K562 (cell line): ENCODE data around the gene GREB1. TPM values are rescaled to one million over a fixed set of nuclear protein-coding genes. Genes with fewer than 3 reads are reported as not detected.

Source experiments
- CAMTA2 ChIP-seq: fragments of 250-450 bp; sonication (Bioruptor Pico); conservative IDR thresholded peaks from 2 replicates; pipeline ENCODE4 v1.5.1; 2022
- EHMT2 ChIP-seq: fragments of 450-650 bp; IDR thresholded peaks from 2 replicates; pipeline ENCODE4 v1.6.1; 2018; ENCODE audit warnings: antibody characterized with exemption
- HNRNPK ChIP-seq: fragments of 200-400 bp; formaldehyde crosslinking; IDR thresholded peaks from one replicate; pipeline ENCODE4 v1.6.1; 2018; ENCODE audit warnings: mild to moderate bottlenecking, low read depth, low read length; ENCODE audit not compliant: poor library complexity, severe bottlenecking
- KLF16 ChIP-seq: IDR thresholded peaks from 2 replicates; pipeline ENCODE4 v1.6.1; 2016; ENCODE audit warnings: antibody characterized with exemption
- MEIS2 ChIP-seq: fragments of 450-650 bp; IDR thresholded peaks from 2 replicates; pipeline ENCODE4 v1.6.1; 2014; ENCODE audit warnings: mild to moderate bottlenecking; ENCODE audit not compliant: partially characterized antibody
- NRF1 ChIP-seq, 2 experiments: fragments of 450-650 bp; IDR thresholded peaks in 1 of 2; conservative IDR thresholded peaks in 1 of 2; 2 replicates each; pipeline ENCODE4 v1.6.1; 2014; ENCODE audit warnings: mild to moderate bottlenecking in 2 of 2
- RFX7 ChIP-seq: fragments of 250-450 bp; sonication (Bioruptor Pico); IDR thresholded peaks from 2 replicates; pipeline ENCODE4 v1.5.1; 2021; ENCODE audit warnings: mild to moderate bottlenecking
- SMARCC2 ChIP-seq: fragments of 450-650 bp; IDR thresholded peaks from 2 replicates; pipeline ENCODE4 v1.6.1; 2017; ENCODE audit warnings: antibody characterized with exemption, moderate library complexity, mild to moderate bottlenecking, low read depth
- STAT5B ChIP-seq: fragments of 250-450 bp; sonication (Bioruptor Pico); IDR thresholded peaks from 2 replicates; pipeline ENCODE4 v1.8.0; 2021; ENCODE audit warnings: mild to moderate bottlenecking, inconsistent platforms
- TAF15 ChIP-seq: fragments of 200-400 bp; formaldehyde crosslinking; IDR thresholded peaks from 2 replicates; pipeline ENCODE4 v1.6.1; 2017; ENCODE audit warnings: mild to moderate bottlenecking, low read depth, low read length, moderate library complexity
- ZFPM2 ChIP-seq: fragments of 250-450 bp; sonication (Bioruptor Pico); IDR thresholded peaks from 2 replicates; pipeline ENCODE4 v1.5.1; 2022; ENCODE audit warnings: mild to moderate bottlenecking
- ZNF143 ChIP-seq: sonication (generic); formaldehyde crosslinking; IDR thresholded peaks from 2 replicates; pipeline ENCODE4 v1.9.0; 2022; ENCODE audit warnings: mild to moderate bottlenecking, missing genetic modification reagents
- ZNF165 ChIP-seq: fragments of 250-450 bp; sonication (Bioruptor Pico); IDR thresholded peaks from 2 replicates; pipeline ENCODE4 v1.4.0; 2020; ENCODE audit warnings: borderline replicate concordance
- ZNF445 ChIP-seq: fragments of 250-450 bp; sonication (Bioruptor Pico); IDR thresholded peaks from 2 replicates; pipeline ENCODE4 v1.4.0; 2020; ENCODE audit warnings: low read depth, mild to moderate bottlenecking, moderate library complexity
- polyA plus RNA-seq, 8 experiments: library from polyadenylated mRNA; depleted of rRNA in 4 of 8; stranded (reverse) in 5 of 8; unstranded in 3 of 8; fragments of >200 nt; fragmentation: Nextera tagmentation in 2 of 8; fragmentation: Illumina TruSeq in 1 of 8; extraction: Ambion mirVana in 2 of 8; extraction: Trizol in 1 of 8; gene quantifications; 2 replicates each; pipeline versions ENCODE4 v1.2.1 to v1.2.3, GENCODE V29; 2011 to 2014; ENCODE audit warnings: inconsistent platforms in 1 of 8, missing spikeins in 1 of 8
- total RNA-seq, 7 experiments: library from RNA; depleted of rRNA in 6 of 7; stranded (reverse); fragments of >200 nt in 6 of 7; fragmentation: Illumina TruSeq in 2 of 7; extraction: Trizol in 2 of 7; gene quantifications; 2 replicates each; pipeline versions ENCODE4 v1.2.1 to v1.2.3, GENCODE V29; 2011 to 2021; ENCODE audit warnings: low replicate concordance in 1 of 7
- TF ChIP-seq, protein P1 (sequence below): conservative IDR thresholded peaks from 2 replicates; pipeline ENCODE4 v1.6.1; 2011; ENCODE audit warnings: low read depth, mild to moderate bottlenecking, low read length; ENCODE audit not compliant: control insufficient read depth
- TF ChIP-seq, protein P2 (sequence below), 3 experiments: fragments of 200-800 bp in 1 of 3; sonication (Bioruptor generic) in 1 of 3; sonication (generic) in 1 of 3; formaldehyde crosslinking in 1 of 3; IDR thresholded peaks; 2 replicates each; pipeline versions ENCODE4 v1.6.1 to v1.8.0; 2016 to 2022; ENCODE audit warnings: mild to moderate bottlenecking in 2 of 3, missing compliant biosample characterization in 2 of 3, missing genetic modification characterization in 2 of 3, missing genetic modification reagents in 1 of 3
- TF ChIP-seq, protein P3 (sequence below): sonication (generic); formaldehyde crosslinking; IDR thresholded peaks from 2 replicates; pipeline ENCODE4 v1.8.0; 2022; ENCODE audit warnings: mild to moderate bottlenecking, missing genetic modification reagents
- TF ChIP-seq, protein P4 (sequence below): fragments of 150-350 bp; conservative IDR thresholded peaks from 2 replicates; pipeline ENCODE4 v1.6.1; 2014; ENCODE audit warnings: low read length
- TF ChIP-seq, protein P5 (sequence below): IDR thresholded peaks from 2 replicates; pipeline ENCODE4 v1.6.1; 2011; ENCODE audit warnings: borderline replicate concordance, low read depth, mild to moderate bottlenecking, moderate library complexity, low read length; ENCODE audit not compliant: insufficient read depth, poor library complexity, severe bottlenecking

GREB1 gene
- total and polyA plus RNA-seq, 9 of the 15 experiments (the other 6 are each of a cell fraction or from before 2014, with no cell fraction given) = 0.04 to 0.86 (median 0.10) TPM; not detected in 1

DNA sequence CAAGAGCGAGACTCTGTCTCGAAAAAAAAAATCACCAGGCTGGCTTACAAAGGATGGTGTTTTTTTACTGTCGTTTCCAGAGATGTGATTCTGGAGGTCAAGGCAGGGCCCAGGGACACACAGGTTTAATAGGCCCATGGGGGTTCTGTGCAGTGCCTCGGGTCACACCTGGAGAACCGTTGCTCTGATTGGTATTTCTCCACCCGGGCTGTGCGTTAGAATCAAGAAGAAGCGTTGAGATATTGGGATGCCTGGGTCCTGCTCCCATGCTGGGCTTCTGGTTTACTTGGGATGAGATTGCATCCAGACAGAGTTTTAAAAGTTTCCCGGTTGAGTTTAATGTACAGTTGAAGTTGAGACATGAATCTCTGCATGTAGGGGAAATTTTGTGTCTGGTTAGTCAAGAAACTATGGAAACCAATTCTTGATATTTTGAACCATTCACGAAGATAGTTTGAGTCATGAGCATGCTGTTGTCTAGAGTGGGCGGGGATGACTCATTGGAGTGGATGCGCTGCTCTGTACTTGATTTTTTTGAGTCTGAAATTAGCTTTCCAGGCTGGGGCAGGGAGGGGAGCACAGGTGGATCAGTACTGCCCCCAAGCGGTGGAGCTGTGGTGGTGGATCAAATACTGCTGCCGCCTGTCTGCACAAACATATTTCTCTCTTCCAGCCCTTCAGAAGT lies 50.1 kb downstream of the GREB1 start (continued):
- TF ChIP-seq, protein P1, sequence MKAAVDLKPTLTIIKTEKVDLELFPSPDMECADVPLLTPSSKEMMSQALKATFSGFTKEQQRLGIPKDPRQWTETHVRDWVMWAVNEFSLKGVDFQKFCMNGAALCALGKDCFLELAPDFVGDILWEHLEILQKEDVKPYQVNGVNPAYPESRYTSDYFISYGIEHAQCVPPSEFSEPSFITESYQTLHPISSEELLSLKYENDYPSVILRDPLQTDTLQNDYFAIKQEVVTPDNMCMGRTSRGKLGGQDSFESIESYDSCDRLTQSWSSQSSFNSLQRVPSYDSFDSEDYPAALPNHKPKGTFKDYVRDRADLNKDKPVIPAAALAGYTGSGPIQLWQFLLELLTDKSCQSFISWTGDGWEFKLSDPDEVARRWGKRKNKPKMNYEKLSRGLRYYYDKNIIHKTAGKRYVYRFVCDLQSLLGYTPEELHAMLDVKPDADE = no peak
- TF ChIP-seq, protein P2, sequence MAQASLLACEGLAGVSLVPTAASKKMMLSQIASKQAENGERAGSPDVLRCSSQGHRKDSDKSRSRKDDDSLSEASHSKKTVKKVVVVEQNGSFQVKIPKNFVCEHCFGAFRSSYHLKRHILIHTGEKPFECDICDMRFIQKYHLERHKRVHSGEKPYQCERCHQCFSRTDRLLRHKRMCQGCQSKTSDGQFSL (CRISPR knock-in tag; IDR thresholded peaks at IDR 0.05) = no peak
- TF ChIP-seq, protein P2 (tag; IDR thresholded peaks at IDR 0.05) = no peak
- TF ChIP-seq, protein P3, sequence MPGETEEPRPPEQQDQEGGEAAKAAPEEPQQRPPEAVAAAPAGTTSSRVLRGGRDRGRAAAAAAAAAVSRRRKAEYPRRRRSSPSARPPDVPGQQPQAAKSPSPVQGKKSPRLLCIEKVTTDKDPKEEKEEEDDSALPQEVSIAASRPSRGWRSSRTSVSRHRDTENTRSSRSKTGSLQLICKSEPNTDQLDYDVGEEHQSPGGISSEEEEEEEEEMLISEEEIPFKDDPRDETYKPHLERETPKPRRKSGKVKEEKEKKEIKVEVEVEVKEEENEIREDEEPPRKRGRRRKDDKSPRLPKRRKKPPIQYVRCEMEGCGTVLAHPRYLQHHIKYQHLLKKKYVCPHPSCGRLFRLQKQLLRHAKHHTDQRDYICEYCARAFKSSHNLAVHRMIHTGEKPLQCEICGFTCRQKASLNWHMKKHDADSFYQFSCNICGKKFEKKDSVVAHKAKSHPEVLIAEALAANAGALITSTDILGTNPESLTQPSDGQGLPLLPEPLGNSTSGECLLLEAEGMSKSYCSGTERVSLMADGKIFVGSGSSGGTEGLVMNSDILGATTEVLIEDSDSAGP = no peak
- no peak for TF ChIP-seq ZNF143 (CRISPR knock-in tag)
- TF ChIP-seq NRF1 (conservative IDR thresholded peaks at IDR 0.05 in 1 of 2, IDR thresholded peaks at IDR 0.05 in 1 of 2) = peak; percentile 36 to 41; a peak in 1 of 4 replicates
- no peak for TF ChIP-seq ZNF165 (CRISPR knock-in tag)
- no peak for TF ChIP-seq RFX7 (CRISPR knock-in tag)
- no peak for TF ChIP-seq EHMT2
- TF ChIP-seq MEIS2 = no peak
- TF ChIP-seq SMARCC2 = no peak
- TF ChIP-seq STAT5B (CRISPR knock-in tag) = no peak
- TF ChIP-seq TAF15 = no peak
- no peak for TF ChIP-seq ZFPM2 (CRISPR knock-in tag)
- TF ChIP-seq, protein P4, sequence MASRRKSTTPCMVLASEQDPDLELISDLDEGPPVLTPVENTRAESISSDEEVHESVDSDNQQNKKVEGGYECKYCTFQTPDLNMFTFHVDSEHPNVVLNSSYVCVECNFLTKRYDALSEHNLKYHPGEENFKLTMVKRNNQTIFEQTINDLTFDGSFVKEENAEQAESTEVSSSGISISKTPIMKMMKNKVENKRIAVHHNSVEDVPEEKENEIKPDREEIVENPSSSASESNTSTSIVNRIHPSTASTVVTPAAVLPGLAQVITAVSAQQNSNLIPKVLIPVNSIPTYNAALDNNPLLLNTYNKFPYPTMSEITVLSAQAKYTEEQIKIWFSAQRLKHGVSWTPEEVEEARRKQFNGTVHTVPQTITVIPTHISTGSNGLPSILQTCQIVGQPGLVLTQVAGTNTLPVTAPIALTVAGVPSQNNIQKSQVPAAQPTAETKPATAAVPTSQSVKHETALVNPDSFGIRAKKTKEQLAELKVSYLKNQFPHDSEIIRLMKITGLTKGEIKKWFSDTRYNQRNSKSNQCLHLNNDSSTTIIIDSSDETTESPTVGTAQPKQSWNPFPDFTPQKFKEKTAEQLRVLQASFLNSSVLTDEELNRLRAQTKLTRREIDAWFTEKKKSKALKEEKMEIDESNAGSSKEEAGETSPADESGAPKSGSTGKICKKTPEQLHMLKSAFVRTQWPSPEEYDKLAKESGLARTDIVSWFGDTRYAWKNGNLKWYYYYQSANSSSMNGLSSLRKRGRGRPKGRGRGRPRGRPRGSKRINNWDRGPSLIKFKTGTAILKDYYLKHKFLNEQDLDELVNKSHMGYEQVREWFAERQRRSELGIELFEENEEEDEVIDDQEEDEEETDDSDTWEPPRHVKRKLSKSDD = no peak
- no peak for TF ChIP-seq HNRNPK
- TF ChIP-seq ZNF445 (CRISPR knock-in tag) = no peak
- TF ChIP-seq, protein P5, sequence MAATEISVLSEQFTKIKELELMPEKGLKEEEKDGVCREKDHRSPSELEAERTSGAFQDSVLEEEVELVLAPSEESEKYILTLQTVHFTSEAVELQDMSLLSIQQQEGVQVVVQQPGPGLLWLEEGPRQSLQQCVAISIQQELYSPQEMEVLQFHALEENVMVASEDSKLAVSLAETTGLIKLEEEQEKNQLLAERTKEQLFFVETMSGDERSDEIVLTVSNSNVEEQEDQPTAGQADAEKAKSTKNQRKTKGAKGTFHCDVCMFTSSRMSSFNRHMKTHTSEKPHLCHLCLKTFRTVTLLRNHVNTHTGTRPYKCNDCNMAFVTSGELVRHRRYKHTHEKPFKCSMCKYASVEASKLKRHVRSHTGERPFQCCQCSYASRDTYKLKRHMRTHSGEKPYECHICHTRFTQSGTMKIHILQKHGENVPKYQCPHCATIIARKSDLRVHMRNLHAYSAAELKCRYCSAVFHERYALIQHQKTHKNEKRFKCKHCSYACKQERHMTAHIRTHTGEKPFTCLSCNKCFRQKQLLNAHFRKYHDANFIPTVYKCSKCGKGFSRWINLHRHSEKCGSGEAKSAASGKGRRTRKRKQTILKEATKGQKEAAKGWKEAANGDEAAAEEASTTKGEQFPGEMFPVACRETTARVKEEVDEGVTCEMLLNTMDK = no peak
- no peak for TF ChIP-seq CAMTA2 (CRISPR knock-in tag)
- peak; percentile 34; the same call in 1 of the 2 replicates for TF ChIP-seq KLF16
